ENCODE measurements around the gene C1QTNF8.

The C1QTNF8 gene

DNA sequence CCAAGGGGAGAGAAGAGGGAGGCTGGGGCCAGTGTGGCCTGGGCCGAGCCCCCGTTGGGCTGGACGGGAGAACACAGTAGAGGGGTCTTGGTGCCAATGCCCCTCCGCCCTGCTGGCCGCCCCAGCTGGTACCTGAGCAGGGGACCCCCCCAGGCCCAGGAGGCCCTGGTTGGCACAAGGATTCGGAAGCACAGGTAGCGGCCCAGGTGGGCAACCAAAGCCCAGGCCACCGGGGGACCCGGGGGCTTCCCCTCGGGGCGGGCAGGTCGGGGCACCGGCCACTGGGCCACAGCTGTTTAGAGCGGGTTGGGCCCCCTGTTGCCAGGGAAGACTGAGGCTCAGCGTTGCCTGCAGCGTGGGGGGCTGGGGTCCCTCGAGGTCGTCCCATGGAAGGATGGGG is 28.2 kb upstream of the C1QTNF8 start:
- POLR2A ChIA-PET, result no interaction called here
- TF ChIP-seq ZNF155 (tag by site-specific recombination; IDR thresholded peaks at IDR 0.05) (no peak), ZBTB49 (tag by site-specific recombination; IDR thresholded peaks at IDR 0.05; ENCODE audit: low read depth) (no peak), ZNF785 (tag by site-specific recombination; IDR thresholded peaks at IDR 0.05) (no peak), ZNF138 (tag by site-specific recombination; IDR thresholded peaks at IDR 0.05; ENCODE audit: borderline replicate concordance) (no peak), ZNF670 (tag by site-specific recombination; IDR thresholded peaks at IDR 0.05; ENCODE audit: low read depth) (no peak), BCL11A (tag by site-specific recombination; IDR thresholded peaks at IDR 0.05; ENCODE audit: low read depth) (no peak), ZXDB (tag by site-specific recombination; IDR thresholded peaks at IDR 0.05) (no peak), ZNF426 (tag by site-specific recombination; IDR thresholded peaks at IDR 0.05) (no peak), PRDM6 (tag by site-specific recombination; IDR thresholded peaks at IDR 0.05) (no peak), ZNF510 (tag by site-specific recombination; IDR thresholded peaks at IDR 0.05; ENCODE audit: insufficient replicate concordance) (no peak), HOXC10 (CRISPR knock-in tag; IDR thresholded peaks at IDR 0.05) (no peak), ZNF121 (tag by site-specific recombination; IDR thresholded peaks at IDR 0.05) (no peak)
- TF ChIP-seq, protein P1, sequence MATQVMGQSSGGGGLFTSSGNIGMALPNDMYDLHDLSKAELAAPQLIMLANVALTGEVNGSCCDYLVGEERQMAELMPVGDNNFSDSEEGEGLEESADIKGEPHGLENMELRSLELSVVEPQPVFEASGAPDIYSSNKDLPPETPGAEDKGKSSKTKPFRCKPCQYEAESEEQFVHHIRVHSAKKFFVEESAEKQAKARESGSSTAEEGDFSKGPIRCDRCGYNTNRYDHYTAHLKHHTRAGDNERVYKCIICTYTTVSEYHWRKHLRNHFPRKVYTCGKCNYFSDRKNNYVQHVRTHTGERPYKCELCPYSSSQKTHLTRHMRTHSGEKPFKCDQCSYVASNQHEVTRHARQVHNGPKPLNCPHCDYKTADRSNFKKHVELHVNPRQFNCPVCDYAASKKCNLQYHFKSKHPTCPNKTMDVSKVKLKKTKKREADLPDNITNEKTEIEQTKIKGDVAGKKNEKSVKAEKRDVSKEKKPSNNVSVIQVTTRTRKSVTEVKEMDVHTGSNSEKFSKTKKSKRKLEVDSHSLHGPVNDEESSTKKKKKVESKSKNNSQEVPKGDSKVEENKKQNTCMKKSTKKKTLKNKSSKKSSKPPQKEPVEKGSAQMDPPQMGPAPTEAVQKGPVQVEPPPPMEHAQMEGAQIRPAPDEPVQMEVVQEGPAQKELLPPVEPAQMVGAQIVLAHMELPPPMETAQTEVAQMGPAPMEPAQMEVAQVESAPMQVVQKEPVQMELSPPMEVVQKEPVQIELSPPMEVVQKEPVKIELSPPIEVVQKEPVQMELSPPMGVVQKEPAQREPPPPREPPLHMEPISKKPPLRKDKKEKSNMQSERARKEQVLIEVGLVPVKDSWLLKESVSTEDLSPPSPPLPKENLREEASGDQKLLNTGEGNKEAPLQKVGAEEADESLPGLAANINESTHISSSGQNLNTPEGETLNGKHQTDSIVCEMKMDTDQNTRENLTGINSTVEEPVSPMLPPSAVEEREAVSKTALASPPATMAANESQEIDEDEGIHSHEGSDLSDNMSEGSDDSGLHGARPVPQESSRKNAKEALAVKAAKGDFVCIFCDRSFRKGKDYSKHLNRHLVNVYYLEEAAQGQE (tag by site-specific recombination; IDR thresholded peaks at IDR 0.05), result no peak
- H3K9me3 ChIP-seq (ENCODE audit: control insufficient read depth, insufficient read depth, low read depth, low read length), result no peaks in the 10 kb centered on the region
- no peak overlapping the region for H3K4me3 ChIP-seq (ENCODE audit: low read depth, low read length)
- CTCF ChIA-PET, result interaction anchor here (1.5 kb wide), 1 partner anchor 26 kb away, joined by 3 read pairs; no protein-coding TSS in a partner anchor
- H3K36me3 ChIP-seq (ENCODE audit: control insufficient read depth in 2 of 2, insufficient read depth in 1 of 2, low read length in 2 of 2), result no peaks in the 10 kb centered on the region
- no peaks in the 10 kb centered on the region for H3K4me1 ChIP-seq (ENCODE audit: control insufficient read depth, insufficient read depth, low read length)
- H3K27ac ChIP-seq (ENCODE audit: extremely low read depth, low read depth, low read length), result no peak overlapping the region

DNA sequence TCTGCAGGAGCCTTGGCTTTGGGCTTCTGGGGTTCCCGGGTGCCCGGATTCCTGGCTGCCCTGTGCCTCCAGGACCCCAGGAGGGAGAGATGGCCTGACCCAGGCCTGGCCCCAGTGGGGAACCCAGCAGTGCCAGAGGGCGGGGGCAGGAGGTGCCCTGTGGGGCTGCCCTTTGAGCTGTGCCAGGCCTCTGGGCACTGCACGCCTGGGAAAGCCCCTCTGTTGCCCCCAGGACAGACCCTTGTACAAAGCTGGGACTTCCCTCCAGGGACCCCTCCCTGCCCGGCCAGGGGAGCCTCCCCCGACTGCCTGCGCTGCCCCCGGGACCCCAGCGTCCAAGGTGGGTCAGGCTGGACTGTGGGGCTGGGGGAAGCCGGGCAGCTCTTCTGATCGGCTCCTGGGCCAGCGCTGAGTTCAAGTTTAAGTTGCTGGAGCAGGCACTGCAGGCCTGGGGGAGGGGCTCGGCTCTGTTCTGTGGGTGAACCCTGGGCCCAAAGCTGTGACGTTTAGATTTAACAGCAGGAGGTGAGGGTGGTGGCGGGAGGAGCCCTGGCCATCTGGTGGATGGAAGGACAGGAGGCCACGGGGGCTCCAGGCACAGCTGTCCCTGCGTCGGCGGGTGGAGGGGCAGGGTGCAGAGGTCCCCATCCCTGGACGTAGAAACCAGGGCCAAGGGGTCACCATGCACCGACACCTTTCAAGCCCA is 27.6 kb upstream of the C1QTNF8 start:
- no peaks in the 10 kb centered on the region for H3K9me3 ChIP-seq (ENCODE audit: control insufficient read depth, insufficient read depth, low read depth, low read length)
- POLR2A ChIA-PET, result no interaction called here
- no peak overlapping the region for H3K27ac ChIP-seq (ENCODE audit: extremely low read depth, low read depth, low read length)
- TF ChIP-seq YY1 (tag by site-specific recombination; IDR thresholded peaks at IDR 0.05) (no peak), KLF1 (tag by site-specific recombination; IDR thresholded peaks at IDR 0.05) (peak; percentile 88), EGR2 (tag by site-specific recombination; IDR thresholded peaks at IDR 0.05; ENCODE audit: low read depth) (peak; percentile 27; the same call in 1 of the 2 replicates)
- CTCF ChIA-PET, result interaction anchor here (1.5 kb wide), 1 partner anchor 27 kb away, joined by 3 read pairs; no protein-coding TSS in a partner anchor
- no peaks in the 10 kb centered on the region for H3K36me3 ChIP-seq (ENCODE audit: control insufficient read depth in 2 of 2, insufficient read depth in 1 of 2, low read length in 2 of 2)
- H3K4me3 ChIP-seq (ENCODE audit: low read depth, low read length), result no peak overlapping the region
- no peaks in the 10 kb centered on the region for H3K4me1 ChIP-seq (ENCODE audit: control insufficient read depth, insufficient read depth, low read length)
